Activated CD8-positive, alpha-beta memory T cell treated with anti-CD3 and anti-CD28 coated beads for 1 hour (primary cell): Measurements from ENCODE around the gene IGLON5.

Source experiments
- DNase-seq, 2 donors: peaks; one replicate each; pipeline ENCODE4 v3.0.0-alpha.2; 2020; ENCODE audit warnings: low read depth in 1 of 2; ENCODE audit errors: extremely low read depth in 1 of 2

Gene IGLON5

DNA sequence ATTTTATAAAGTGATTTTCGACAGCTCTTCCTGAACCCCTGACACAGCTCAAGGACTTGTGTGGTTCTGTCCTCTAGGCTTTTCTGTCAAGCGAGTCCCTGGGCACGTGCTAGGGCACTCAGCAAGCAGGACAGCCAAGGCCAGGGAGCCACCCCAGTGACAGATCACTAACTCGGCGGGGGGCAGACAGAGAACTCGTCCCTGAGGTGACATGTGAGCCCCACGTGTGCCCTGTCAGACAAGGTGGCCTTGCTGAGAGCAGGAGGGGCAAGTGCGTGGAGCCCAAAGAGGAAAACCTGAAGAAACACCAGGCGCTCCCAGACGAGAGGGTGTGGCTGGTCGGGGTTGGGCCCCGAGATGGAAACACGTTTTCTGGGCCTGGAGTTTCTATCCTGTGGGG, 49.8 kb downstream of the IGLON5 start:
- DNase-seq: no peak

DNA sequence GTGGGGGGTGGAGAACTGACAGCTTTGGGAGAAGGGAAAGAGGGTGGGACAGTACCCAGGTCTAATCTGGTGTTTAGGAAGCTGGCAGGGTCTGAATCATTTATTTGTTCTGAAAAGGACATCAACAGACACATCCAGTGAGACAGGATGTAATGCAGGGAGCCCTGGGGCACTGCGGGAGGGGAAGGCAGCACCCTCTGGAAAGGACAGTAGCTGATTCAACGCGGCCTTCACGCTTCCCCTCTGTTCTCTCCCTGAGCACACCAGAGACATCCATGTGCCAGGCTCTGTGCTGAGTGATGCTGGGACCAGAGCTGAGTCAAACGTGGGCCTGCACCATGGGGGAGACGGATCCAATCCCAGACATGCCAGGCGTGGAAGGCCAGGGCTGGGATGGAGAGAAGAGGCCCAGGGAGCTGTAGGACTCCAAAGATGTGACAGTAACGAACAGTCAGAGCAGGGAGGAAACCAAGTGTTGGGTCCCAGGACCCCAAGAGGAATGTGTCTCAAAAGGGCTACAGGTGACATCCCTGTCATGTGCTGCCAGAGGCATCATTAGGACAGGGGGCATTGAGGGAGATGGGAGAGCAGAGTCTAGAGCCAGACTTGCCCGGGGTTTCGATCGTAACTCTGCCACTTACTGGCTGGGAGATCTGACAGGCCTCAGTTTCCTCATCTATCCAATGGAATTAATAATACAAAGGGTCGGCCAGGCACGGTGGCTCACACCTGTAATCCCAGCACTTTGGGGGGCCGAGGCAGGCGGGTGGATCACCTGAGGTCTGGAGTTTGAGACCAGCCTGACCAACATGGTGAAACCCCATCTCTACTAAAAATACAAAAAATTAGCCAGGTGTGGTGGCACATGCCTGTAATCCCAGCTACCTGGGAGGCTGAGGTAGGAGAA, 53.0 kb downstream of the IGLON5 start:
- no peak for DNase-seq

DNA sequence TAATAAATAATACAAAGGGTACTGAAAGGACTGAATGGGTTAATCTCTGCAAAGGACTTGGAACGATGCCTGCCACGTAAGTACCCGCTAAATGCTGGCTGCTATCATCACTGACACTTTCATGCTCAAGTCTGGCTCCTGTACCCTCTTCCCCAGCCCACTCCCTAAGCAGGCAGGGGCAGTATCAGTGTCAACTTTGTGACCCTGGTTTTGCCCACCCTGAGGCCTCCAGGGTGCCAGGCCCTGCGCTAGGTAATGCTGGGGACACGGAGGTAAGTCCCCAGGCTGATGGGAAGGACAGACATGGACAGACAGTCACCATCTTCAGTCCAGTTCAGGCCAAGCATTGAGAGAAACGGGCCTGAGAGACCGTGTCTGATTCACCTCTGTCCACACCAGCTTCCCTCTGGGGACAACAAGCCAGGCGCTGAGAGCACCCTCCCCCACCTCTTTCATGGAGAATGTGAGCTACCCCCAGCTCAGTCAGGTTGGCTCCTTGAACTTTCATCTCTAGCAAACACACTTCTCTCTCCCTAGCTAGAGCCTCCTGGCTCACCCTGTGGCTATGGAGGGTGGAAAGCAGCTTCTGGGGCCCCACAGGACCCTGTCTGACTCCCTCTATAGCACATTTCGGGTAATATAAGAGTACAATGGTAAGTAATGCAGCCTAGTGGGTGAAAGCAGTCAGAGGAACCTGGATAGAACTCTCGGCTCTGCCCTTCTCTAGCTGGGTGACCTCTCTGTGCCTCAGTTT, 53.9 kb downstream of the IGLON5 start:
- DNase-seq: no peak

DNA sequence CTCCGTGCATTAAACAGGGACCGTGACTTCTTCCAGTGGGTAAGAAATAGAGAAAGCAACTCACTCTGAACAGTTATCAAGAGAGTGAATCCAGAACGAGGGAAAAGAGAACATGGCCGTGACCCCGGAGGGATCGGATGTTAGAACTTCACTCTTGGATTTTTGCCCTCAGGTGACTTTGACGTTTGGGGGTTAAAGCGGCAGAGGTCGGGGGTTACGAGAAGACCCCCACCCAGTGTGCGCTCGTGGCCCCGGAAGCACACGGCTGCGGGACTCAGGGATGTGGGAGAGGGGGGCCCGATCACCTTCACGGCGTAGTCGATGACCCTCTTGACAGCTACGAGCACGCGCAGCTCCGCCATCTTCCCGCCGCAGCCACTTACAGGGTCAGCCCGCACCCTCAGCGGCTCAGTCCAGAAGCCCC, 54.5 kb downstream of the IGLON5 start, which contains the start of gene ETFB:
Gene ETFB (minus strand): TSS at position 424 of the 424 bp plus-strand sequence. CDS start 62 bp downstream, at position 362.
- DNase-seq: no peak

DNA sequence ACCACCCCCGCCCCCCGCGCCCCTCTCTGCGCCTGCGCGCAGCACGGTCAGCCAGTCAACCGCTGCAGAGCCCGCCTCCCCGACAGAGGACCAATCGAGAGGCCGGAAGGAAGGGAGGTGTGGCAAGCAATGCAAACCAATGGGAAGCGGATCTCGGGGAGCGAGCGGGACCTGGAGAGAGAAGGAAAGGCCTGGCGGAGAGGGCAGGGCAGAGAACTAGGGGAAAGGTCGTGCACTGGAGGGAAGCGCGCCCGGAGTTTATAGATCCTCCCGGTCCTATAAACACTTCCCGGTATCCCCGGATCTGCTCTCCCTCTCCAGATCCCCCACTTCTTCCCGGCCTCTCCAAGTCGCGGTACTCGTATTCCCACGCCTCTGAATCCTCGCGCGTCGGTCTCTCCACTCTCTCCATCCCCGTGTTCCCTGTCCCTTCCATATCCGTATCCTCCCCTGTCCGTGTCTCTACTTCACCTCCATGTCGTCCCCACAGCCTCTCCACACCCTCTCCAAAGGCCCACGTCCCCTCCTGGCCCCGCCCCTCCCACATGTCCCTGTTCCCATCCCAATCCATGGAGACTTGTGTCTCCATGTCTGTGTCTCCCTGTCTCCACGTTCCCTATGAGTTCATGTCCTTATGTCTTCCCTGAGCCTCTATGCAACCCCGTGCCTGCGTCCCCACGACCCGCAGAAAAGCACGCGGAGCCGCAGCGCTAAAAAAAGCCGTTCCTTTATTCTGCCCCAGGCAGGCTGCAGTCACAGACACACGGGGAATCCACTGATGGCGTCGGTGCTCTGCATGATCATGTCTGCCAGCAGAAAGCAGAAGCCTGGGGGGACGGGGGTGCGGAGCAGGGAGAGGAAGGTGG, 55.2 kb downstream of the IGLON5 start:
- DNase-seq: peak; percentile 78 to 83

DNA sequence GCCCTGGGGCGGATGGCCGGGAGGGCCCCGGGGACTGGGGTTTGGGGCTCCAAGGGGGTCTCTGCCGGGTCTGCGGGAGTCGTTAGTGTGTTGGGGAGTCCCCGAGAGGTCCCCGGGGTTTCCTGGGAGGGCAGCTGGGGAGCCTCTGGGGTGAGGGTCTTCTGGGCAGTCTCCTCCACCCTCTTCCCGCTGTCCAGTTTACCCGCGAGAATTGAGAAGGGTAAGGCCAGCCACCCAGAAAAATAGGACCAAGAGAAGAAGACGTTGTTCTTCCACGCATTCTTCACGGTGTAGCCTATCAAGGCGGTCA, 55.8 kb downstream of the IGLON5 start:
- DNase-seq: no peak

DNA sequence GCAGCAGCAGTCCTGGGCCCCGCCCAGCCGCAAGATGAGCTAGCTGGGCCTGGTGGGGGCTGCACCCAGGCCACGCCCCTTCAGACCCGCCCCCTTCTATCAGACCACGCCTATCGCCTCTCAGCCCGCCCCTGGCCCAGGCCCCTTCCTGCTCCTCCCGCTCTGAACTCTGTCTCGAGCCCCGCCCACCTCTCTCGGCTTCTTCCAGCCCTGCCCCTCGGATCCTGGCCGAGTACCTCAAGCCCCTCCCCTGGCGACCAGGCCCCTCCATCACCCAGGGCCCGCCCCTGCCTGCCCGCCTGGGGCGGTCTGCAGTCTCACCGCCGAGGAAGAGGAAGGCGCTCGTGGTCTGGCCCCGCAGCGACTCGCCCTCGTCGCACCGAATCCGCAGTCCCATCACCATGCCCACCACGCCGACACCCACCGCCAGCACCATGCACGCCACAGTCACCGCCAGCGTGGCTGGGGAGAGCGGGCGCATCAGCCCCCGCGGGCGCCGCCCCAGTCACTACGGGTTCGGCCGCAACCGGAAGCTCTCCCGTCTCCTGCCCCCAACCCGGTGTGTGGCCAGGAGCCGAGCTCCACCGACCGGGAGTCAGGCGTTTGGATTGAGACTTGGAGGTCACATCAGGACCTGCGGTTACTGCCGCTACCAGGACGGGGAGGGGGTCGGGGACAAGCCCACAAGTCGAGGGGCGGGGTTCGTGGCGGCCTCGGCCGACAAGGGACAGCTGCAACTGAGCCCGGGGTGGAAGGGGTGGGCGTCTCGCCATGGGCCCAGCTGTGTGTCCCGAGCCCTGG, 56.3 kb downstream of the IGLON5 start:
- peak; percentile 85 to 93 for DNase-seq

DNA sequence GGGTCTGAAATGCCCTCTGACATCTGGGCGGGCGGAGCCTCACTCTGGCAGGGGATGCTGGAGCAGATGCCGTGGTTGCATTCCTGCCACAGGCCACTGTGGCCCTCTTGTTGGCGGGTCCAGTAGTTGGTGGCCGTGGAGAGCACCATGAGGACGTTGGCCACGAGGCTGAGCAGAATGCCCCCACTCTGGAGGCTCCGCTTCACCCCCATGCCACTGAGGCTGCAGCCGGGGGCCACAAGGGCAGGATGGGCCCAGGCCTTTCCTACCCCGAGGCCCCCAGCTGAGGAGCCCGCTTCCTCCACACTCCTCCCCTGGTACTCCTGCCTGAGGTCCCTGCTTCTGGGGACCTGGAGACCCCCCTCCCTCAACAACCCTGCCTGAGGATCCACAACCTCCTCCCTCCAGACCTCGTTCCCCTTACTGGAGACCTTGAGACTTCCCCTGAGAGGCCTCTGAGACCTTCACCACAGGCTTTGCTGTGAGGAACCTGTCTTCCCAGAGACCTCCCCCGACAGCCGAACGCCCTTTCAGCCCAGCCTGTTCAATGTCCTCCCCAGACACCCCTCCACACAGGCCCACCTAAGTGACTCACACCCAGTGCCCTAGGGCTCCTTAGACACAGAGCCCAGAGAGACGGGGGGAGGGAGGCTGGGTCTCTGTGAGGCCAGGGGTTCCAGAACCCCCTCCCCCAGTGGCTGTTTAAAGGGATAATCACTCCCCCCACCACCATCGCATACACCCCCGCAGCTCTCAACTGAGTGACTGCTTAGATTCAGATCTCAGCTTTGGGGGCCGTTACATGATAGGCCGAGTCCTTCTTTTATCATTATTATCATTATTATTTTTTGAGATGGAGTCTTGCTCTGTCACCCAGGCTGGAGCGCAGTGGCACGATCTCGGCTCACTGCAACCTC, 57.2 kb downstream of the IGLON5 start, which contains the start of gene CLDND2:
Gene CLDND2 (minus strand): TSS at position 638 of the 917 bp plus-strand sequence. CDS start 426 bp downstream, at position 212.
- no peak for DNase-seq

DNA sequence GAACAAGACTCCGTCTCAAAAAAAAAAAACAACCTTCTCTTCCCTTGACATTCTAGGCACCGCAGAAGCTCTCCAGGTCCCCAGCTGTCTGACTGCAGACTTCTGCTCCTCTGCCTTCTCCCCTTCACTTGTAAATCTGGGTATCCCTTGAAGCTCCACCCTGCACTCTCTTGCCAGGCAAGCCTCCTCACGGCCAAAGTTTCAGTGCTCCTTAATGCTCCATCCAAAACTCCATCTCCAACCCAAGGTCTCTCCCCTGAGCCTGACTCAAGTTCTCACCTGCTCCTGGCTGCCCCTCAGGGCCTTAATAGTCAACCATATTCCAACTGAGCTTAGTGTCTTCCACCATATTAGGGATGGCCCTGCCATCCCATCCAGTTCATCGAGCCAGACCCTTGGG, 58.8 kb downstream of the IGLON5 start:
- no peak for DNase-seq

DNA sequence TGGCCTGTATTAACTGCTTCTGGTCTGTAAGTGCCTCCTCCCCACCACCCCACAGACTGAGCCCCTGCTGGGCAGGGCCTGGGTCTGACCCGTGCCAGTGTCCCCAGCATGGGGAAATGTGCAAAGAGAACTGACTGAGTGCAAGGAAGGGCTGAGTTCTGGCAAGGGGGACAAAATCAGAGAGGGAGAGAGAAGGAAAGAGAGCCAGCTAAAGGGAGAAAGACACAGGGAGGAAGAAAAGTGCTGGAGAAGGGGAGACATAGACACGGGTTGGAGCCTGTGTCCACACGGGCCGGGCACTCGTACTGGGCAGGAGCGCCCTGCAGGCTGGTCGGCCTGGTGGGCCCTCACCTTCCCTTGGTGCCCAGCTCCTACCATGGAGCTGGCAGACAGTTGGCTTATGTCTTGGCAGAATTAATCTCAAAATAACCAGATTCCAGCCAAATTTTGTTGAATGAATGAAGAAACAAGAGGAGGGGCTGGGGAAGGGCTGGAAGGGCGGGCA, 59.8 kb downstream of the IGLON5 start:
- no peak for DNase-seq

DNA sequence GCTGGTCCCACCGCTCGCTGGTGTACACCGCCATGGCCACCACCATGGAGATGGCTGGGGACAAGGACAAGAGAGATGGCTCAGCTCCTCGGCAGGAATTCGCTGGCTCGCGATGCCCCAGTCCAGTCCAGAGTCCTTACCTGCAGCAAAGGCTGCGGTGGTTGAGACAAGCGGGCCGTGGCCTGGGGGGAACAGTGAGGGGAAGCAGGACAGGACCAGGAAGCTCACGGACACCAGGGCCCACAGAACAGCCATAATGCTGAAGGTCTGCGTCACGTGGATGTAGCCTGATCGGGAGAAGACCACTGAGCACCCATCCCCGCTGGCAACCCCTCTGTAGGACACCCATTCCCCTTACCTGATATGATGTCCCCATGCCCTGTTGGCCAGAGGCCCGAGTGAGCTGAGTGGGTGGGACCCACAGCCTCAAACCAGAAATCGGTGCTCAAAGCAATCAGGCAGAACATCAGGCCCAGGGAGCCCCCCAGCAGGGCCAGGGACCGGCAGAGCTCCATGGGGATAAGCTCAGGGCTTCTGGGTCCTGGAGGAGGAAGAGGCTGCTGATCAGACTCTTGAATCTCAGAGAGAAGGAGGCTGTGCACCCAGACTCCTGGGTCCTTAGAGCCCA, 60.7 kb downstream of the IGLON5 start:
- DNase-seq: no peak

DNA sequence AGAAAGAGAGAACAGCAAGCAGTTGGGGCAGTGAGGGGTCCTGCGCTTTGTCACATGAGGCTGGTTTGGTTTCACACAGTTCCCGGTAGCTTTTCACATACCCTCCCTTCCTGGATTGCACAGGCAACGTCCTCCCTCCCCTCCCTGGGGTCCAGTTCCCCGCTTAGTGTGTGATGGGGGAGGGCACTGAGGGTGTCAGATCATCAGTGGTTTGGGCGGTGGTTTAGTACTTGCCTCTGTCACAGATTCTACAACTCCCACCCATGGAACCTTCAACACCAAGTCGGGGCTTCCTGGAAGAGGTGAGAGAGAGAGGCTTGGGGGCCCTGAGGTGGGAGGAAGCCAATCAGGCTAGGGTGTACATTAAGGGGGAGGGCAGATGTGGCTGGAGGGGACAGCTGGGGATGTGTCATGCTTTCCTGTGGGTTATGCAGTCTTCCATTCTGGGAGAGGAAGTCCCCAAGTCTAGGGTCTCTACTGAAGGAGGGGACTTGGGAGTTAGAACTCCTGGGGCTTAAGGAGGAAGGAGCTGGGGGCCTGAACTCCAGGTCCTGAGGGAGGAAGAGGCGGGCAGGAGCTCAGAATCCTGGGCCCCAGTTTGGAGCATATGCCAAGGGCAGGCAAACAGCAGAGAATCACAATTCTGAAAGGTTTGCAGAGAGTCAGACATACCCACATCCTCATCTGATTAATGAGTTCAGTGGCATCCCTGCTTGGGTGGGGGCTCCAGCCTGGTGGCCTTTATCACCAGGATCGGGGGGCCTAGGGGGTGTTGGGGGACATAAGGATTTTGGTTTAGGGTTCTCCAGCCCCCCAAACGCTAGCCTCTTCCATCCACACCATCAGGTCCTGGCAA, 61.4 kb downstream of the IGLON5 start, which contains the start of gene NKG7:
Gene NKG7 (minus strand): TSS at position 6 of the 856 bp plus-strand sequence. CDS start 119 bp downstream, outside the sequence.
- DNase-seq: peak; percentile 55 to 63

DNA sequence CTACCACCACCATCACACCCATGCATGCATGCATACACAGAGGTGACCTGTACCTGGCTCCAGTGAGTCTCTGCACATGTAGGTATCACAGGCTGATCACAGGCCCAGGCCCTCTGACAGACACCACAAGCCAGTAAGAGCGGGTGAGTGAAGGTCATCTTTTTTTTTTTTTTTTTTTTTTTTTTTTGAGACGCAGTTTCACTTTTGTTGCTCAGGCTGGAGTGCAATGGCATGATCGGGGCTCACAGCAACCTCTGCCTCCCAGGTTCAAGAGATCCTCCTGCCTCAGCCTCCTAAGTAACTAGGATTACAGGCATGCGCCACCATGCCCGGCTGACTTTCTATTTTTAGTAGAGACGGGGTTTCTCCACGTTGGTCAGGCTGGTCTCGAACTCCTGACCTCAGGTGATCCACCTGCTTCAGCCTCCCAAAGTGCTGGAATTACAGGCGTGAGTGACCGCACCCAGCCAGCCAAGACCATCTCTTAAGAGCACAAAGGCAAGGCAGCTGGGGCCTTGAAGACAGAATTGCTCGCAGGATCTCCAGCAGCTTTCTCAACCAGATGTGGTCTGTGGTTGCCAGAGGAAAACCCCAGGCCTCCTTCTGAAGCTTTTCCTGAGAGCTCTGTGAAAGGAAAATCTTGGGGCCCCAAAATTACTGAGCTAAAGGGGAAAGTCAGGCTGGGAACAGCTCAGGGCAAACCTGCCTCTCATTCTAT, 64.2 kb downstream of the IGLON5 start:
- DNase-seq: no peak

DNA sequence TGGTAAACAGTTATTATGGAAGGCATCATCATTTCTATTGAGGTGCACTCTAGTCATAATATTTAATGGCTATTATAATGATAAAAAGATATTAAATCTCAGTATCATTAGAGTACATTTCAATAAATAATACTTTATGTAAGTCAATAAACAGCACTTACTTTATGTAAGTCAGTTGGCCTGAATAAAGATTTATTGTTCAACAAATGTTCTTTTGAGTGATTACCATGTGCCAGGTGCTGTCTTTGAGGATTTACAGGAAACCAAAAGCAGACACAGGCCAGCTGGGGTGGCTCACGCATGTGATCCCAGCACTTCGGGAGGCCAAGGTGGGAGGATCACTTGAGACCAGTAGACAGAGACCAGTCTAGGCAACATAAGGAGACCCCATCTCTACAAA, 66.0 kb downstream of the IGLON5 start:
- DNase-seq: no peak

DNA sequence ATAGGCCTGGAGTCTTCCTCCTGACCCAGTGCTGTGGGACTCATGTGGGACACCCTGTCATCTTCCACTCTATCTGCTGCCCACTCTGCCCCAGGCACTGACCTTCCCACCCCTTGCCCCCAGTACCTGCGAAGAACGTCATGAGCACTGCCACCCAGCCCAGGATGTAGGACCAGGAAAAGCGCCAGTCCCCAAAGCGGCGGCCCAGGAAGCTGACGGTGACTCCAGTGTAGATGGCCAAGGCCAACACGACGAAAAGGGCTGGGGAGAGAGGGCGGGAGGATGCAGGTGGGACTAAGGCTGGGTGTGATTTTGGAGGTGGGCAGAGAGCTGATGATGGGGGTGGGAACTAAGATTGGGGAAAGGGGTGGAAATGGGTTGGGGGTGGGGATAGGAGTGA, 68.9 kb downstream of the IGLON5 start:
- DNase-seq: no peak
